ENCODE results near the gene MED13L.
A peak's percentile ranks its signal among the peaks of the same experiment; 100 is the strongest.
"Not testable (repeated sequence)": the region's sequence is repeated elsewhere in the genome, so short reads cannot be mapped to it uniquely, and the experiment has no call there.

Gene MED13L

DNA sequence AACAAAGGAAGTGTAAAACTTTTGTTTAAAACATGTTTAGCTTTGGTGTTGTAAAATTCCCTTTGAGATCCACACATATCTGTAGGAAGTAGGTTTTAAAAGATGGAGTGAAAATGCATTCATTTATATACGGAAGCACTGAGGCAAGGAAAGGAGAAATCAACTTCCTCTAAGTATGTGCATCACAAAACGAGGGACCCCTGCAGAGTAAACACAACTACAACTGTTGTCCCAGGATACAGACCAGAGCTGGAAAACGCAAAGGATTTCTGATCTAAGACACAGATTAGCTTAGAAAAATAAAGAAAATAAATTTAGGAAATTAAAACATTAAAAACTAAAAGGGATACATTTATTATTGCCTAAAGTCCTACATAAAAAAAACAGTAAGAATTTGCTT, 297.6 kb downstream of the MED13L start:
- Histone ChIP-seq H3K27me3 (no peaks in the 10 kb centered on the region), H3K36me3 (peaks cover 33 to 61% (median 47%) of the 10 kb centered on the region in 3 donors), H3K4me3 (no peak overlapping the region), H3K4me1 (peaks cover 0 to 19% (median 9%) of the 10 kb centered on the region in 4 donors), H3K27ac (peak overlapping the region in 1 of 2 donors; percentile 2), H3K9me3 (no peaks in the 10 kb centered on the region)
- no peak for DNase-seq
- intact Hi-C loops (cut with DNase I; ENCODE audit: low total_unique reads), result no loop called here
- TF ChIP-seq, protein P1, sequence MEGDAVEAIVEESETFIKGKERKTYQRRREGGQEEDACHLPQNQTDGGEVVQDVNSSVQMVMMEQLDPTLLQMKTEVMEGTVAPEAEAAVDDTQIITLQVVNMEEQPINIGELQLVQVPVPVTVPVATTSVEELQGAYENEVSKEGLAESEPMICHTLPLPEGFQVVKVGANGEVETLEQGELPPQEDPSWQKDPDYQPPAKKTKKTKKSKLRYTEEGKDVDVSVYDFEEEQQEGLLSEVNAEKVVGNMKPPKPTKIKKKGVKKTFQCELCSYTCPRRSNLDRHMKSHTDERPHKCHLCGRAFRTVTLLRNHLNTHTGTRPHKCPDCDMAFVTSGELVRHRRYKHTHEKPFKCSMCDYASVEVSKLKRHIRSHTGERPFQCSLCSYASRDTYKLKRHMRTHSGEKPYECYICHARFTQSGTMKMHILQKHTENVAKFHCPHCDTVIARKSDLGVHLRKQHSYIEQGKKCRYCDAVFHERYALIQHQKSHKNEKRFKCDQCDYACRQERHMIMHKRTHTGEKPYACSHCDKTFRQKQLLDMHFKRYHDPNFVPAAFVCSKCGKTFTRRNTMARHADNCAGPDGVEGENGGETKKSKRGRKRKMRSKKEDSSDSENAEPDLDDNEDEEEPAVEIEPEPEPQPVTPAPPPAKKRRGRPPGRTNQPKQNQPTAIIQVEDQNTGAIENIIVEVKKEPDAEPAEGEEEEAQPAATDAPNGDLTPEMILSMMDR (IDR thresholded peaks at IDR 0.05), result no peak

DNA sequence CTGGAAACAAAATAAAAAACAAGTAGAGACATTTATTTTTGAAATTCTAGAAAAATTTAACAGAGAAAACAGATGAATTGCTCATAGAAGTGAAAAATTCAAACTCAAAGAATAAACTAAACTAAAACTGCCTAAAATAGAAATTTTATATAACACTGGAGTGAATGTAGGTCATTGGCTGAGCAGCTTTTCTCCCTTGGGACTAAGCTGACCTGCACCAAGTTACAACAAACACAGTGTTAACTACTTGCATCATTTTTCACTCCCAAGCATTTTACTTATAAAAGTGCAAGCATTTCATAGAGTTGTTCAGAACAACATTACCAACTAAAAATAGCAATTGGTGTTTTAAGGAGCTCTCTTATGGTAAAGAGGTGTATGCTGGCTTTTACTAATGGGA, 298.1 kb downstream of the MED13L start:
- Histone ChIP-seq H3K4me3 (no peak overlapping the region), H3K9me3 (no peaks in the 10 kb centered on the region), H3K4me1 (peaks cover 0 to 19% (median 9%) of the 10 kb centered on the region in 4 donors), H3K27me3 (no peaks in the 10 kb centered on the region), H3K36me3 (peaks cover 38 to 63% (median 50%) of the 10 kb centered on the region in 3 donors), H3K27ac (peak overlapping the region in 1 of 2 donors; percentile 2)
- DNase-seq, result no peak
- TF ChIP-seq, protein P1 (IDR thresholded peaks at IDR 0.05), result no peak
- intact Hi-C loops (cut with DNase I; ENCODE audit: low total_unique reads), result no loop called here

- H3K4me1 ChIP-seq, result peaks cover 0 to 27% (median 10%) of the 10 kb centered on the region in 4 donors
- DNase-seq, result not testable (repeated sequence)
Observed at GRCh38 chr12:115976829-115977228, 300.7 kb downstream of the MED13L start.

DNA sequence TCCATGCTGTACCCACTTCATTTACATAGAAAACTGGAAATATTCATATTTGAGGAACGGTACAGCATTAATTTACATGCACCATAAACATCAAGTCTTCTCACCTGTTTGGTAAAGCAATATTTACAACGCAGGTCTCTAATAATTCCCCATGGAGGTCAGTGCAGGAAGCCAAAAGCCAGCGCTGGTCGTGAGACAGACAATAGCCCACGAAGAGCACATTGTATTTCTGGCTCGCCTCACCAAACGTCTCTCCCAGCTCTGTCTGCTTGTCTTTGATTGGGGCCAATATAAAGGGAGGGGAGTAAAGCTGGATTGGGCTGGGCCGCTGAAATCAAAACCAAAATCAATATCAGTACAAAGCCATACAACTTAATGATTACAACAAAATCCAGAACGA, 302.1 kb downstream of the MED13L start:
- Histone ChIP-seq H3K9me3 (no peaks in the 10 kb centered on the region), H3K27ac (no peak overlapping the region), H3K36me3 (peaks cover 45 to 65% (median 45%) of the 10 kb centered on the region in 3 donors), H3K4me3 (no peak overlapping the region), H3K4me1 (peaks cover 0 to 37% (median 10%) of the 10 kb centered on the region in 4 donors), H3K27me3 (no peaks in the 10 kb centered on the region)
- intact Hi-C loops (cut with DNase I; ENCODE audit: low total_unique reads), result no loop called here
- DNase-seq, result no peak
- TF ChIP-seq, protein P1 (IDR thresholded peaks at IDR 0.05), result no peak

More at GRCh38 chr12:115976829-115977228, 300.7 kb downstream of the MED13L start:
- intact Hi-C loops (cut with DNase I; ENCODE audit: low total_unique reads); H3K4me3 ChIP-seq; H3K27me3 ChIP-seq; H3K9me3 ChIP-seq; H3K27ac ChIP-seq: not testable (repeated sequence)
- H3K36me3 ChIP-seq, result peaks cover 34 to 61% (median 46%) of the 10 kb centered on the region in 3 donors

DNA sequence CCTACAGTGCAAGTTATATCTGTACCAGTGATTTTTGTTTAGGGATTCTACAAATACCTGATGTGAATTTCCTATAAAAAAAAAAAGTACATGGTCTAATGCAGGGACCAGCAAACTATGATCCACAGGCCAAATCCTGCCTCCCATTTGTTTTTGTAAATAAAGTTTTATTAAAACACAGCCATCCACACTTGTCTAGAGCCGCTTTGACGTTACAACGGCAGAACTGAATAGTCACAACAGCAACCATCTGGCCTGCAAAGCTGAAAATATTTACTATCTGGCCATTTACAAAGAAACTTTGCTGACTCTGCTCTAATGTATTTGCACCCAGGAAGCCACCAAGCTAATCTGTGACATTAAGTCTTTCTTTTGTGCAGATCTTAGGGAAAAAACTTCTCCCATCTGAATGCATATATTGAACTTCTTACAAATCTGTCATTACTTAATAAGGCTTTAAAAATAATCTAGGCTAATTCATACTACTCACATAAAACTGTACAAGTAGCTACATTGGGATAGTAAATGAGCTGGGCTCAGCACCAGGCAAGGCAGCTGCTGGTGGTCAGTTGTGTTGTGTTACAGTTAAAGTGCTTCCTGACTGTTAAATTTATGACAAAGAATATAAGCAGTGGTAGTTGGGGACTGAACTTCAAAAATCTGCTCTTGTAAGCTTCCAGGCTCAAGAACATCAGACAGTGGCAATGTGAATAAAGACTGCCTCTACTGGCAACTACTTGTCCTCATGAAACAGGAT, 303.3 kb downstream of the MED13L start:
- TF ChIP-seq, protein P1 (IDR thresholded peaks at IDR 0.05), result no peak
- no peak overlapping the region for H3K4me3 ChIP-seq
- peaks cover 0 to 27% (median 6%) of the 10 kb centered on the region in 4 donors for H3K4me1 ChIP-seq
- no peaks in the 10 kb centered on the region for H3K9me3 ChIP-seq
- no peak for DNase-seq
- H3K27me3 ChIP-seq, result no peaks in the 10 kb centered on the region
- intact Hi-C loops (cut with DNase I; ENCODE audit: low total_unique reads), result no loop called here
- H3K27ac ChIP-seq, result no peak overlapping the region
- H3K36me3 ChIP-seq, result peaks cover 54 to 73% (median 57%) of the 10 kb centered on the region in 3 donors

DNA sequence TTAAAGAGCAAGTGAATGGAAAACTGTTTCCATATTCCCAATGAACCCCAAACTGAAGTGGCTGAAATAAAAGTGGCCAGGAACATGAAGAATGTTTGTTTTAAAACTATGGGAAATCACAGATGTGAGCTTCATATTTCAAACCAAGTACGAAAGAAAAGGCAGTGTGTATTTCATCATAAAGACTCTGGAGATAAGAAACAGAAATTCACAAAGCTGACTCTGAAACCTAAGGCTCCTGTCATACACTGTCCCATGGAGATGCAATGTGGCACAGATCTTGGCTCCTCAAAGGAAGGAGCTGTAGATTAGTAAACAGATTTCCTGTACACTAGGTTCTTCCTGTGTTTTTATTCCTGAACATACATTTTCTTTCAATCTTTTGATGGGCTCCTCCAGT, 304.4 kb downstream of the MED13L start:
- TF ChIP-seq, protein P1 (IDR thresholded peaks at IDR 0.05), result no peak
- Histone ChIP-seq H3K4me1 (peaks cover 0 to 18% (median 1%) of the 10 kb centered on the region in 4 donors), H3K36me3 (peaks cover 65 to 84% (median 67%) of the 10 kb centered on the region in 3 donors), H3K27ac (no peak overlapping the region), H3K27me3 (no peaks in the 10 kb centered on the region), H3K4me3 (no peak overlapping the region), H3K9me3 (no peaks in the 10 kb centered on the region)
- intact Hi-C loops (cut with DNase I; ENCODE audit: low total_unique reads), result no loop called here
- DNase-seq, result no peak

Data from tibial artery (tissue), 4 donors.